ENCODE measurements around the gene EFCC1.
"Not testable (repeated sequence)": the region's sequence is repeated elsewhere in the genome, so short reads cannot be mapped to it uniquely, and the experiment has no call there.

Gene EFCC1

GRCh38 chr3:129069313-129070085, 68.4 kb downstream of the EFCC1 start:
- not testable (repeated sequence) for DNase-seq

DNA sequence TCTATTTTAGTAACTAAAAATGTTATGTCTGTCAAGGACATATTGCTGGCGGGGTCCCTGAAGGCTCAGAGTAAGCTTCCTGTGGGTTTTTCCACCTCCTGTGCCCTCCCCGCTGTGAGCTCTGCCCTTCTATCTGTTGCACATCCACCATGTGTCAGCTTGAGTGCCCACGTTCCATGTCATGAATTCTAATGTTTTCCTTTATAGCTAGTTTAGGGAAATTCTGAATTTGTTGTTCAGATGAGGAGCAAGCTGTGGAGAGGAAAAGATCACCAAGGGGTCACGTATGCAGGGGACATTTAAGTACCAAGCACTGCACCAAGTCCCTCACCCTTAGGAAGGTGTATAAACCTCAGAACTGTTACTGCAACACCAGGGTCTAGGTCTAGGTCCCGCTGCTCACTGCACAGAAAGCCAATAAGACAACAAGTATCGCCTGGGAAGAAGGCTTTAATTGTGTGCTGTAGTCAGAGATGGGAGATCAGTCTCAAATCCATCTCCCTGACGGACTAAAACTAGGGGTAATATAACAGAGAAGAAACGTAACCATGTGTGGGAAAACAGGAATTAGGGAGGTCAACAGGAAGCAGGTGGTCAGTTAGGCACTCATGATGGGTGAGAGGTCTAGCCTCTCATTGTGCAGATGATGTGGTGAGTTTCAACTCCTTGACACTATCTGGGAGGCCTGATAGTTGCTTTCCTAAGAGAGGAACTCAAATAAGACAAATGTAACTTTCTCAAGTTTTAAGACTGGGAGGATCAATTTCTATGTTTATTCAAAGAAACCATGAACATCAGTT, 69.2 kb downstream of the EFCC1 start:
- DNase-seq, result no peak

- DNase-seq, result no peak
Observed at GRCh38 chr3:129077222-129077621, 76.1 kb downstream of the EFCC1 start.

DNA sequence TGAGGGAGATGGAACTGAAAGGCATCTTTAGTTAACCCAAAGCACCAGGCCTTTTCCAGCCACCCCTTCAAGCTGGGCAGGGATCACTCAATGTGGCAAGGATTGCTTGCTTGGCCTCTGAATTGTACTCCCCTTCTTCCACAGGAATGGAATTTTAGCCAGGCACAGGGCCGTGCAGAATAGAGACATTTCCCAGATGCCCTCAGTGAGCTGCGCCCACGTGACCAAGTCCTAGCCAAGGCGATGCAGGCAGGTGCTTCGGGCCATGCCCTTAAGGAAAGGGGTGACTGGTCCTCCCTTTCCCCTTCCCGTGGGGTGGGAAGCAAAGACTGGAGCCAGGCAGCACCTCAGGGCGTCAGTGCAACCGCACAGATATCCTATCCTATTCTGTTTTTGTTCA, 77.4 kb downstream of the EFCC1 start:
- DNase-seq, result no peak

DNA sequence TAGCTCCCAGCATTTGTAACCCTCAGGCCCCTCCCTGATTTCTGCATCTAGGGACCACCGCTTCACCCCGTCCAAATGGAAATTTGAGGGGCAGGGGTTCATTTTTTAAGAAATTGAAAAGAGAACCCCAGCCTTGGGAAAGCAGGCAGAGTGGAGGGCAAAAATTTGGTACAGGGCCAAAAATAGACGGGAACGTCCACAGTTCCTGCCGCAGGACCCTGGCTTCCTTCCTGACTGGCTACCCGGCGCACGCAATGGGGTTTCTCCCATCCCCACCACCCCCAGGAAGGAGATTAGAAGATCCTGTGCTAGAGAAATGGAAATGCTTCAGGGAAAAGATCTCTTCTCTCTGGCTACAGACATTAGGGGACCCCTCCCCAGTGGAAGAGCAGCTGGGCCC, 80.4 kb downstream of the EFCC1 start:
- DNase-seq, result no peak

DNA sequence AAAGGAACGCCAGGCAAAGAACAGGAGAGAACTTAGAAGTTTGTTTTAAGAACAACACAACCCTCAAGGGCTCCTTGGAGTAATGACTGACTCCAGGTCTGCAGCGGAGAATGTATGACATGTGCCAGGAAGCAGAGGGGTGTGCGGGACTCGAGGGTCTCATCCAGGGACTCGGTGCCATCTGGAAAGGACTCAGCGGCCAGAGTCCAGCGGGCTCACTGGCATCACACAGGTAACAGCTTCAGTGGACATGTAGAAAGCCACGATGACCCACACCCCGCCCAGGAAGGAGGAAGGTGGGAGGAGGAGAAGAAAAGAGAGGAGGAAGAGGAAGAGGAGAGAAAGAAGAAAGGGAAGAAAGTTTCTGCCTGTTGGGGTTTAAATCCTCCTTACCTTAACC, 80.9 kb downstream of the EFCC1 start:
- no peak for DNase-seq

GRCh38 chr3:129084501-129084900, 83.4 kb downstream of the EFCC1 start:
- DNase-seq, result no peak

GRCh38 chr3:129085165-129085715, 84.1 kb downstream of the EFCC1 start:
- DNase-seq, result no peak

DNA sequence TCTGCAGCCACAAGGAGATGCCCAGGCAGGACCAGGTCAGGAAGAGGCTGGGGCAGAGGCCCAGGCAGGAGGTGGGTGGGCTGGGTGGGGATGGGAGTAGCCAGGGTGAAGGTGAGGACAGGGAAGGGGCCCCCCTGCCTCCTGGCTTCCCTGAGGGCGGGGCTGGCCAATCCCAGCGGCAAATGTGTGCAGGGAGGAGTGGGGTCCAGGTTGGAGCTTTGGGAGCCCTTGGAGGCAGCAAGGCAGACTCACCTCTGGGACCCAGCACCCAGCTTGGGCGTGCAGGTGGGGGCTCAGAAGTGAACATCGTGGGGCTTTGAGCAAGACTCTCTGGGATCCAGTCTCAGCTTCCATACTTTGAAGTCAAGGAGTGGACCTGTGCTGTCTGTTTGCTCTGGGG, 84.7 kb downstream of the EFCC1 start:
- no peak for DNase-seq

GRCh38 chr3:129087138-129087702, 86.1 kb downstream of the EFCC1 start:
- no peak for DNase-seq

DNA sequence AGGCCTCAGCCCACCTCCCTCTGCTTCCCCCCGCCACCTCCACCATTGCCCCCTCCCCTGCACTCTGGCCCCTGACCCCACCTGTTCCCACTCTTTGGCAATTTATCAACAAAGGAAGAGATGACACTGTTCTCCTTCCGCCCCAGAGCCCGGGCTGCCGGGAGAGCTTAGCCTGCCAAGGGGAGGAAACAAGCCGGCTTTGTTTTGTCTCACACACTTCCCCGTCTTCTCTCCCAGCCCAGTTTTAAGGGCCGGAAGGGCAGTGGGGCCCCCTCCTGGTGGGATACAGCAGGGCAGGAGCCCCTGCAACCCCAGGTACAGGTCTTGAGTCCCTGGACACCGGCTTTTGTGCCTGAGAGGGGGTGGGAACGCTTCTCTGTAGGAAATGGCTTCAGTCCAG, 86.8 kb downstream of the EFCC1 start:
- DNase-seq, result peak in 18 of 56 donors; percentile 8 to 60 (median 34)

- not testable (repeated sequence) for DNase-seq
Observed at GRCh38 chr3:129088312-129088711, 87.2 kb downstream of the EFCC1 start.

All from amygdala (tissue), 56 donors.